Epidermal melanocyte (primary cell): Measurements from ENCODE around the gene CALML6.
A peak's percentile ranks its signal among the peaks of the same experiment; 100 is the strongest.

Experiments used
- DNase-seq: peaks from one replicate; pipeline ENCODE4 v3.0.0; 2011; ENCODE audit warnings: low spot score; ENCODE audit not compliant: insufficient read length

Gene CALML6

GRCh38 chr1:1892079-1892762 is 22.8 kb upstream of the CALML6 start:
- DNase-seq: no peak

GRCh38 chr1:1892763-1893120 is 22.3 kb upstream of the CALML6 start:
- DNase-seq: no peak

- DNase-seq: no peak
These were observed 21.6 kb upstream of the CALML6 start for GRCh38 chr1:1893291-1893985.

GRCh38 chr1:1893997-1894353 is 21.1 kb upstream of the CALML6 start:
- DNase-seq: no peak

GRCh38 chr1:1894354-1895059 is 20.6 kb upstream of the CALML6 start:
- DNase-seq: no peak

GRCh38 chr1:1895060-1895418 is 20.0 kb upstream of the CALML6 start:
- no peak for DNase-seq

GRCh38 chr1:1895456-1896336 is 19.4 kb upstream of the CALML6 start:
- DNase-seq: no peak

- DNase-seq: no peak
These were observed 16.7 kb upstream of the CALML6 start for GRCh38 chr1:1898246-1898933.

- DNase-seq: no peak
These were observed 15.6 kb upstream of the CALML6 start for GRCh38 chr1:1899266-1899966.

GRCh38 chr1:1899967-1900327 is 15.1 kb upstream of the CALML6 start:
- no peak for DNase-seq

GRCh38 chr1:1900883-1901640 is 14.0 kb upstream of the CALML6 start:
- no peak for DNase-seq

GRCh38 chr1:1901641-1902294 is 13.3 kb upstream of the CALML6 start:
- DNase-seq: no peak

- DNase-seq: no peak
These were observed 11.8 kb upstream of the CALML6 start for GRCh38 chr1:1903224-1903623.

- peak; percentile 92 for DNase-seq
These were observed 8.6 kb upstream of the CALML6 start for GRCh38 chr1:1906185-1907097.

- no peak for DNase-seq
These were observed 7.8 kb upstream of the CALML6 start for GRCh38 chr1:1907098-1907736.

GRCh38 chr1:1908506-1908791 is 6.6 kb upstream of the CALML6 start:
- no peak for DNase-seq

- DNase-seq: no peak
These were observed 5.0 kb upstream of the CALML6 start for GRCh38 chr1:1910033-1910465.
